Suppressor macrophage treated with lipopolysaccharide for 1 hour (primary cell): ENCODE results near the gene PNMA8C.

ENCODE experiments used
- DNase-seq, 3 donors: peaks; one replicate each; pipeline ENCODE4 v3.0.0-alpha.2; 2020 to 2022

PNMA8C gene

DNA sequence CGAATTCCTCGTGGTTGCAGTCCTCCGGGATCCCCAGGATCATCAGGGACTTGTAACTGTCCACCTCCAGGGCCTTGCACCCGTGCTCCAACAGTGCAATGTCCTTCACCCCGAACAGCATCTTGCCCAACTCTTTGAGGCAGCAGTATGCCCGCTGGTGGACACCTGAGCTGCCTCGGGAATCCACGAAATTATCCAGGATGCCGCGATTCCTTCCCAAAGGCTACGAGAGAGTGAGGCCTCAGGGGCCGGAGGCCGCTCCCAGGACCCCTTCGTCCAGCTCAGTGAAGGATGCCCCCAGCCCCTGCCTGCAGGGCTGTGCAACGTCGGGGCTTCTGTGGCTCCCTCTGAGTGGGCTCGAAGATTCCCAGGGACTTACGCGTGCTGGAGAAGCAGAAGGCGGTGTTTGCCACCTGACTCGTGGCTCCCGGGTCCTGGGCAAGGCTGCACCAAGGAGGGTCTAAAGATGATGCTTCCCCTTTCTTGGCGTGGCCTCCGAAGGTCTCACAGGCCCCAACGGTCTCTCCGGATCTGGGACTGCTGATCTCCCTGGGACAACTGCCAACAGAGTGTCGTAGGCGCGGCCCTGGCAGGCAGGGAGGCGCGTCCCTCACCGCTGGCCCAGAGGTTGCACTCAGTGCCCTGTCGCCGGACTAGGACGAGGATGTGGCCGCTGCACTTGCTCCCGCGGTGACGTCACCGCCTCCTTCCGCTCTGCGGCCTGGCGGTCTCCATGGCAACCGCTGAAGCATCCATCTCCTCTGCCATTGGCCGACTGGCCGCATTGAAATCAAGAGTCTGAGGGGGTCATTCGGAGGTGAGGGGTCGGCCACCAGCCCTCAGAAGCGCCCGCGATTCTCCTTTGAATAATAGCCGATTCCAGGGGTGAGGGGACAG lies at the start of gene PNMA8C:
Gene PNMA8C, minus strand, starts transcription at position 698 of the 897 bp plus-strand sequence. Its CDS starts 577 bp downstream, at position 121.
- DNase-seq, result peak; percentile 72 to 86 (median 79)

GRCh38 chr19:46475986-46476385 lies 47.2 kb upstream of the PNMA8C start:
- DNase-seq, result no peak

- peak in 1 of 3 donors; percentile 16 for DNase-seq
Measured at GRCh38 chr19:46474211-46474610, 45.5 kb upstream of the PNMA8C start.

DNA sequence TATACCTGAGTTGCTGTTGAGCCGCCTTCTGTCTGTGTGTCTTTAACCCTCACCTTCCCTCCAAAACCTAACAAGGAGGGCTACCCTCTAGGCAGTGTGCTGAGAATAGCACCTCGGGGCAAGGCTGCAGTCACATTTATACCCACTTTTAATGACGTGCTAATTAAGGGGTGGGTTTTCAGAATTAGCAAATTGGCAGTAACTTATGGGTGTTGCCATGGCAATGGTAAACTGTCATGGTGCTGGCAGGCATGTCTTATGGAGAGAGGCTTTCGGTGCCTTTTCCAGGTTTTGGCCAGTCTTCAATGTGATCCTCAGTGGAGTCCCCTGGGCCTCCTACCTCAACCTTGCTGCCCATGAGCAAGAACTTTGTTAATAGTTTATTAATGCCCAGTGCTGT lies 43.9 kb upstream of the PNMA8C start:
- no peak for DNase-seq

DNA sequence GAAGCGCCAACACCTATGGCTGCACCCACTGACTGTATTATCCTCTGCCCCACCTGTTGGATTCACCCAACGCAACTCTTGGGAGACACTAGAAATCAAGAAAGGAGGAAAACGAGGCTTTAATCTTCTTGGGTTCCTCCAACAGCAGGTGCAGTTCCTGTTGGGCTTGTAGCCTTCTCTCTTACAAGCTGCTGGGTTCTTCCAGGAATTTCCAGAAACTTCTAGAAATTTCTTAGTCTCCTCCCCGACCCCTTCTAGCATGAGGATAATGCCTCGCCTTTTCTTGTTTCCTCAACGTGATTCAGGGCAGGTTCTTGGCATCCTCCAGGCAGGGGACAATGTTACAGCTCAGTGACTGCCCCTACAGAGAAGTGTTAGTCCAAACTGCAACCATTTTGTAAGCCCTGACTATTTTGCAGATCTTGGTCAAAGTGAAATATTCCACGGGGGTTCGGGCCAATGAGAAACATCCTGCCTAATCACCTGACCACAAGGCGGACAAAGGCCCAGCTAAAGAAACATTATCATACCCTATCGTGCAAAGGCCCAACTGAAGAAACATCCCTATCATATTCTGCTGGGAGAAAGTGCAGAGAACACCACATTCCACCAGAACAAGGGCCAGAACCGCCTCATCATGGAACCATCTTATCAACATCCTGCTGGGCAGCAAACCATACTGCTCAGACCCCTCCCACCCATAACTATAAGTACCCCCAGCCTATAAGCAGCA lies 43.2 kb upstream of the PNMA8C start:
- DNase-seq, result no peak

DNA sequence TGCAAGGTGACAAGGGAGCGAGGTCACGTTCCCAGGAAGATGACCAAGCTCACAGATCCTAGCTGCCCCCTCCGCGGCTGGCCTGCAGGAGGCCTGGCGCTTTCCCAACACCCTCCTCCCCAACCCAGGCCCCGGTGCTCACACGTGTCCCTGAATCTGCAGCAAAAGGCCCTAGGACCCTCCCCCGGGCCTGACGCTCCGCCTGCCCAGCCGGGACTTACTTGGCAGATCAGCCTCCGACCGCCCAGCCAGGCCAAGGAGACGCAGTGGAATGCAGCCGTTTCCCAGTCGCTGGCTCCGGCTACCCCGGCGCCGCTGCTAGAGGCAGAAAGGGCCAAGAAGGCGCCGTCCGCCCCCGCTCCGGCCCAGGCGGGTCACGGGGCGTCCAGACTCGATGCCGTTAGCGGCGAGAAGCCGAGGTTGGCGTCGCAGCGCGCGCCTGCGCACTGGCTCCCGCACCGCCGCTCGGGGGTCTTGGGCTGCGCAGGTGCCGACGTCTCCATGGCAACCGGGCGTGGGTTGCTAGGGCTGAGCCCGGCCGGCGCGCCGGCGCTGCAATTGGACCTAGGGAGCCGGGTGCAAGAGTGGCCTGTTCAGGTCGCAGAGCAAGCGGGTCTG lies 42.5 kb upstream of the PNMA8C start, which contains the start of gene PNMA8A:
Gene PNMA8A, minus strand, starts transcription at position 448 of the 618 bp plus-strand sequence. CDS start 528 bp downstream, outside the sequence.
- DNase-seq, result peak in 2 of 3 donors; percentile 33 to 65

DNA sequence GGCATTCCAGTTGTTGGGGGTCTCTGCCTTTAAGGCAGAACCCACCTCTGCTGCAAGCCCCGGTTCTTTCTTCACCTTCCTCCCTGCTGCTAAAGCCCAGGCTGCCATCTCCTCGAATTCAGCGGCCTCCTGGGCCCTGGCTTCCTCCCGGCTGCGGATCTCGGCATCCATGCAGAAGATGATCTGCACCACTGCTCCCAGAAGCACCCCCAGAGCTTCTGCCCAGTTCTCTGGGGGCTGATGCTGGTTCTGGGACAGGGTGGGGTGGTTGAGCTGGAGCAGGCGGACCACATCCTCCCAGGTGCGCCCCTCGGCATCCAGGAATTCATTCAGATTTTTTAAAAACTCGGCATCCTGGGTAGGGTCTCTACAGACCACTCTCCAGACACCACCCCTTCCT lies 41.6 kb upstream of the PNMA8C start:
- DNase-seq, result no peak

GRCh38 chr19:46469541-46470185 lies 40.9 kb upstream of the PNMA8C start:
- DNase-seq, result no peak

GRCh38 chr19:46466536-46467196 lies 37.9 kb upstream of the PNMA8C start:
- no peak for DNase-seq

DNA sequence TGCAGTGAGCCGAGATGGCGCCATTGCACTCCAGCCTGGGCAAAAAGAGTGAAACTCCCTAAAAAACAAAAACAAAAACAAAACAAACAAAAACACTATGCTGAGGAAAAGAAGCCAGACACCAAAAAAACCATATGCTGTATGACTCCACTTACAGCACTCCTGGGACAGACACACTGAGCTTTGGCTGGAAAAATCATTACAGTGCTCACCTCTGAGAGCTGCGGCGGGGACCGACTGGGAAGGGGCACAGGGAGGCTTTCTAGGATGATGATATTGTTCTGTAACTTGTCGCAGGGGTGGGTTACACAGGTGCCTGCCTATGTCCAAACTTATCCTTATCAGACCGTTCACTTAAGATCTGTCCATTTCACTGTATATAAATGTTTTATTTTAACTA lies 34.8 kb upstream of the PNMA8C start:
- no peak for DNase-seq

GRCh38 chr19:46461537-46461936 lies 32.8 kb upstream of the PNMA8C start:
- DNase-seq, result no peak

DNA sequence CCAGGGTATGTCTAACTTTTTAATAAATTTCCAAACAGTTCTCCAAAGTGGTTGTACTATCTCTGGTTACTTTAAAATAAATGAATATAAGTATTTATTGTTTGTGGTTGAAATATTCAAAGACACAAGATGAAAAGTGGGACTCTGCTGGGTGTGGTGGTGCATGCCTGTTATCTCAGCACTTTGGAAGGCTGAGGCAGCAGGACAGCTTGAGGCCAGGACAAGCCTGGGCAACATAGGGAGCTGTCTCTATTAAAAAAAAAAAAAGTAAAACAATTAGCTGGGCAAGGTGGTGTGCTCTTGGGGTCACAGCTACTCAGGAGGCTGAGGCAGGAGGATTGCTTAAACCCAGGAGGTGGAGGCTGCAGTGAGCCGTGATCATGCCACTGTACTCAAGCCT lies 32.2 kb upstream of the PNMA8C start:
- DNase-seq, result no peak

GRCh38 chr19:46460055-46460454 lies 31.3 kb upstream of the PNMA8C start:
- no peak for DNase-seq

GRCh38 chr19:46456930-46457329 lies 28.2 kb upstream of the PNMA8C start:
- DNase-seq, result no peak

DNA sequence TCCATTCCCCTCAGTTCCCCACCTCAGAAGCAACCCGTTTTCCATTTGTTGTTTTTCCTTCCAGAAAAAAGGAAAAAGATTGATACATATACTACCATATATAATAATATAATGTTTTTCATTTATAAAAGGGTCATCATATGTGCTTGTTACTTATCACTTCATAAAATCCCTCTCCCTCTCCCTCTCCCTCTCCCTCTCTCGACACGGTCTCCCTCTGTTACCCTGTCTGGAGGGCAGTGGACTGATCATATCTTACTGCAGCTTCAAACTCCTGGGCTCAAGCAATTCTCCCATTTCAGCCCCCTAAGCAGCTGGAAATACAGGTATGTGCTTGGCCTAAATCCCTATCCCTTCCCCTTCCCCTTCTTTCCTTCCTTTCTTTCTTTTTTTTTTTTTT lies 25.5 kb upstream of the PNMA8C start:
- no peak for DNase-seq

GRCh38 chr19:46453661-46454060 lies 24.9 kb upstream of the PNMA8C start:
- no peak for DNase-seq

DNA sequence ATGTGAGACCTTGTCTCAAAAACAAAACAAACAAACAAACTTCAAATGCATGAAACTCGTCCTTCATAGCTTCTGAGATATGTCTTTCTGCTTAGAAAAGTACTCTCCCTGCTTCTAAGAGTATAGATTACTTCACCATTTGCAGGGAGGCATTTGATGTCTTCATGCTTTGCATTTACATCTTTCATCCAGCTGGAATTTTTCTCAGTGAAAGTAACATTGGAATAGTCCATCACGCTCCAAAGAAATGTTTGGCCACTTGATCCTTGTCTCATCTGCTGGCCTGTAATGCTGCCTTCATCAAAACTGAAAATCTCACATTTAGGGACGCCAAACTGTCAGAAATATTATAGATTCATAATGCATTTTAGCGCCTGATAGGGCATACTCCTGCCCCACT lies 23.4 kb upstream of the PNMA8C start:
- DNase-seq, result no peak

DNA sequence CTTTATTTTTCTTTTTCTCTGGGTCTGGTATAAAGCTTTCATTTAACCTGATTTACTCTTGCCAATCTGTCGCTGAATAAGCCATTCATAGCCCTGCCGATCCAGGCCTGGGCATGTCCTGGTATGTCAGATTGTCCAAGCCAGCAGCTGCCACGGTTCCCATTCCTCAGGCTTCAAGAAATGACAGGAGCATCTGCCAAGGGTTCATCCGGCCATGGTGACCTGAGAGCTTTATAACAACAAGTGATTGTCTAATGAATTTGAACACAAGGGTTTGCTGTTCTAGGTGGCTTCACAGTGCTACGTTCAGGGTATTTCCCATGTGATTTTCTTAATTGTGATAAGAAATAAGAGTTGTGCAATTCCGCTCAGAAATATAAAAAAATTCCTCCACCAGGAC lies 22.6 kb upstream of the PNMA8C start:
- no peak for DNase-seq

DNA sequence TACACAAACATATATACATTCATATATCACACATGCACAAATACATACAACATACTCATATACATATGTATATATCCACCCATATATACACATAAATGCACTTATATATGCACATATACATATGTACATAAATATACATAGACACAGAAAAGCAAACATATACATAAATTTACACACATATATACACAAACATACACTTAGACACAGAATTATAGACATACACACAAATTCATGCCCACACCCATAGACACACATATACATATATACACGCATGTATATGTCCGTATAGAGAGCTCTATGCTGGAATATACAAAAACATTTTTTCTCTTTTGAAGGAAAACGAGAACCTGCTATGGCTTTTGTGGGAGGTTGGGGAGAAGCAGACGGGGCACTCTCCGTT lies 22.0 kb upstream of the PNMA8C start:
- DNase-seq, result no peak

DNA sequence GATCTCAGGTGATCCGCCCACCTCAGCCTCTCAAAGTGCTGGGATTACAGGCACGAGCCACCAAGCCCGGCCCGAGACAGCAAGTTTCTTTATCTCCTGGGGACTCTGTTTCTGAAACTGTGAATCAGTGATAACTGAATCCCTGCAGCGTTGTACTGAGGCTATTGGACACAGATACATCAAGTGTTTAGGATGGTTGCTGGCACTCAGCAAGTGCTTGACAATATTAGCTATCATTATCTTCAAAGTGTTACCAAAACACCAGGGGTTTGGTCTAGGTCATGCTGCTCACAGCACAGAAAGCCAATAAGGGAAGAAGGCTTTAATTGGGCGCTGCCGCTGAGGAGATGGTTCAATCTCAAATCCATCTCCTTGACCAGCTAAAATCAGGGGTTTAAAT lies 20.5 kb upstream of the PNMA8C start:
- DNase-seq, result no peak

DNA sequence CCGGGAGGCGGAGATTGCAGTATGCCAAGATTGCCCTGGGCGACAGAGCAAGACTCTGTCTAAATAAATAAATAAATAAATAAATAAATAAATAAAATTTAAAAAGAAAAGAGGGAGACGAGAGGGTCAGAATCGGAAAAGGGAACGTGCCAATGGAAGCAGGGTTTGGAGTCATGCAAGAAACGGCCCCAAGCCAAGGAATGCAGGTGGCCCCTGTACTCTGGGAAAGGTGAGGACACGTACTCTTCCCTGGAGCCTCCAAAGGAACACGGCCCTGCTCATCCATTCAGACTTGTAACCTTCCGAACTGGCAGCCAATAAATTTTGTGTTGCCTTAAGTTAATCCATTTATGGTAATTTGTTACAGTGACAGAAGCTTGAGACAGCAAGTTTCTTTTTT lies 19.9 kb upstream of the PNMA8C start:
- no peak for DNase-seq

- DNase-seq, result no peak
Measured at GRCh38 chr19:46447824-46448223, 19.1 kb upstream of the PNMA8C start.
